GM18907 (cell line): Measurements from ENCODE around the gene CES4A.
A peak's percentile ranks its signal among the peaks of the same experiment; 100 is the strongest.
"Not testable (repeated sequence)": the region's sequence is repeated elsewhere in the genome, so short reads cannot be mapped to it uniquely, and the experiment has no call there.

Experiments
- ATAC-seq: cut with Tn5 transposase; IDR thresholded peaks from one replicate; pipeline ENCODE4 v1.9.1; 2021; ENCODE audit warnings: mild to moderate bottlenecking, moderate library complexity; ENCODE audit not compliant: unreplicated experiment

Gene CES4A

DNA sequence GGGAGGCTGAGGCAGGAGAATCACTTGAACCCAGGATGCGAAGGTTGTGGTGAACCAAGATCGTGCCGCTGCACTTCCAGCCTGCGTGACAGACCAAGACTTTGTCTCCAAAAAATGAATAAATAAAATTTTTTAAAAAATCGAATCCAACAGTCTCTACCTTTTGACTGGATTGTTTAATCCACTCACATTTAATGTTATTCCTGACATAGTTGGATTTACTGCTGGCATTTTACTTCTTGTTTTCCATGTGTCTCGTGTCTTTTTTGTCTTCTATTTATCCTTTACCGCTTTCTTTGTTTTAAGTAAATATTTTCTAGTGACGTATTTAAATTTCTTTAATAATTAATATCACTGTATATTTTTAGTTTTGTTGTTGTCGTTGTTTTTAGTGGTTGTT lies 5.4 kb upstream of the CES4A start:
- ATAC-seq = no peak

GRCh38 chr16:66984892-66985311 lies 3.5 kb upstream of the CES4A start:
- no peak for ATAC-seq

DNA sequence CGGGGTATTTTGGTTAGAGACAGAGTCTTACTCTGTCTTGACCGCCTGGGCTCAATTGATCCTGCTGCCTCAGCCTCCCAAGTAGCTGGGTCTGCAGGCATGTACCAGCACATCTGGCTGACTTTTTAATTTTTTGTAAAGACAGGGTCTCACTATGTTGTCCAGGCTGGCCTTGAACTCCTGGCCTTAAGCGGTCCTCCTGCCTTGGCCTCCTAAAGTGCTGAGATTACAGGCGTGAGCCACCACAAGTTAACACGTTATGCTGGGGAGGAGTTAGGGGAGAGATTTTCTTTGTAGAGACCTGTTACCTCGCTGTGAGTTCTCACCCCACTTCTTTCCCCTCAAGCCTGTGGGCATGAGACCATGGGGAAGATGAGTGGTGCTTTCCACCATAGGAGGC lies 1.8 kb upstream of the CES4A start:
- ATAC-seq = no peak

DNA sequence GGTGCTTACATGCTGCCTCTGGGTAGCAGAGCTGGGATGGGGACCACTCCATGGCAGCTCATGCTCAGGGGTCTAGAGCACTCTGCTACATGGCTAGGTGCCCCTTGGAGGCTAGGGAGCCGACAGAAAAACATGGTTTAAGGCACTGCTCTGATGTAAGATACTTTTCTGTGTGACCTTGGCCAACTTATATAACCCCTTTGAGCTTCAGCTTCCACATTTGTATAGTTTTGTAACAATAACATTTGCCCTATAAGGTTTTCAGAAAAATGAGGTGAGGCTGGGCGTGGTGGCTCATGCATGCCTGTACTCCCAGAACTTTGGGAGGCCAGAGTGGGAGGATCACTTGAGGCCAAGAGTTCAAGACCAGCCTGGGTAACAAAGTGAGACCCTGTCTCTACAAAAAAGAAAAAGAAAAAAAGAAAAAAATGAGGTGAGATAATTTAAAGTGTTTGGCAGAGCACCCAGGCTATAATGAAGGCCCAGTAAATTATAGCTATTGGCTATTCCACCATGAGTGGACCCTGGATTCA lies 3.2 kb downstream of the CES4A start:
- no peak for ATAC-seq

DNA sequence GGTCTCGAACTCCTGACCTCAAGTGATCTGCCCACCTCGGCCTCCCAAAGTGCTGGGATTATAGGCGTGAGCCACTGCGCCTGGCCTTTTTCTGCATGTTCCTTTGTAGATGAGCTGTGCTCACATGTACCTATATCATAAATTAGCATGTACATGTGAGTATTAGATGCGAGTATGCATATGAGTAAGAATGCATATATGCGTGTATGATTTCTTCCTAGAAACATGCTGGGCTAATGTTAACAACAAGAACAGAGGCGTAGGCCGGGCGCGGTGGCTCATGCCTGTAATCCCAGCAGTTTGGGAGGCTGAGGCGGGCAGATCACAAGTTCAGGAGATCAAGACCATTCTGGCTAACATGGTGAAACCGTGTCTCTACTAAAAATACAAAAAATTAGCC lies 5.2 kb downstream of the CES4A start:
- ATAC-seq = not testable (repeated sequence)

DNA sequence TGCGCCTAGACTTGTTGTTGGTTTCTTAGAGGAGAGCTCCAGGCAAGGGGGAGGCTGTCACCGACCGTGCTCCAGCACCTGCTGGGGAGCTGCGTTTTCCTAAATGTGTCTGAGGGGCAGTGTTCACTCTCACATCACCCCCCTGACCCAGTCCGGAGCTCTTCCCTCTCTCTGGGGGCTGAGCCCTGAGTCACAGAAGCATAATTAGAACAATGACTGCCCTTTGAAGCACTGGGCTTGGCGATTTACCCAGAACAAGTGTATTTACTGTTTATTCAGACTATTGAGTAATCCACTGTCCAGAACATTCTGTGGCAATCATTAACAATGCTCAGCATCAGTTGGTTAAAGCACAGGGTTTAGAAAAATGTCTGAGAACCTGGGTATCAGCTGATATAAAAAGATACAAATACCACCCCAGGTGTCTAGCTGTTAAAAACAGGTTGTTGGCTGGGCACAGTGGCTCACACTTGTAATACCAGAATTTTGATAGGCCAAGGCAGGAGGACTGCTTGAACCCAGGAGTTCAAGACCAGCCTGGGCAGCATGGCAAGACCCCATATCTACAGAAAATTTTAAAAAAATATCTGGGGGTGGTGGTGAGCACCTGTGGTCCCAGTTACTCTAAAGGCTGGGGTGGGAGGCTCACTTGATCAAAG lies 8.1 kb downstream of the CES4A start:
- no peak for ATAC-seq

- no peak for ATAC-seq
Measured at GRCh38 chr16:66996983-66997358, 8.6 kb downstream of the CES4A start.

DNA sequence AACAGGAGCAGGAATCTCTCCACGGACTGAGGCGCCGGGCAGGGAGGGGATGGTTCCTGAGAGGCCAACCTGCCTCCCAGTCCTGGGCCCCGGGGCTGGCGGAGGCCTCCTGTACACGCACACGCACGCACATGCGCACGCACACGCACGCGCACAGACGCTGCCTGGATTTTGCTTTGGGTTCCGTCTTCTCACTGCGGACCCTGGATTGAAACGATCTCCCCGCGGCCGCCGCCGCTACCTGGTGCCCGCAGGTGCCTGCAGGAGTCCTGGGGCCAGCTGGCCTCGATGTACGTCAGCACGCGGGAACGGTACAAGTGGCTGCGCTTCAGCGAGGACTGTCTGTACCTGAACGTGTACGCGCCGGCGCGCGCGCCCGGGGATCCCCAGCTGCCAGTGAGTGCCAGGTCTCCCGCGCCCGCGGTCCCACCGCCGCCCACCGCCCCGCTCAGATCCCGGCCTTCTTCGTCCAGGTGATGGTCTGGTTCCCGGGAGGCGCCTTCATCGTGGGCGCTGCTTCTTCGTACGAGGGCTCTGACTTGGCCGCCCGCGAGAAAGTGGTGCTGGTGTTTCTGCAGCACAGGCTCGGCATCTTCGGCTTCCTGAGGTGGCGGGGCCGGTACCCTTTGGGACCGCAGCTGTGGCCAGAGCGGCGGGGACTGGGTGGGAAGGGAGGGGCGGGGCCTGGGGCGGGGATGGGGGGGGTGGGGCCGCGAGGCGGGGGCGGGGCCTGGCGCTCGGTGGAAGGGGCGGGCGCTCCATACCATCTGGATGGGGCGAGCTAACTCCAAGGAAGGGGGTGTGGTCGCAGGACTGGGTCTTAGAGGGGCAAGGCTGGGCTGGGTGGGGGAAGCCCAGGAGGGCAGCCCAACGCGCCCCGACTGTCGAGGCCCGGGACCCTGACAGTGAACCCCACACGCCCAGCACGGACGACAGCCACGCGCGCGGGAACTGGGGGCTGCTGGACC lies 12.3 kb downstream of the CES4A start:
- no peak for ATAC-seq

DNA sequence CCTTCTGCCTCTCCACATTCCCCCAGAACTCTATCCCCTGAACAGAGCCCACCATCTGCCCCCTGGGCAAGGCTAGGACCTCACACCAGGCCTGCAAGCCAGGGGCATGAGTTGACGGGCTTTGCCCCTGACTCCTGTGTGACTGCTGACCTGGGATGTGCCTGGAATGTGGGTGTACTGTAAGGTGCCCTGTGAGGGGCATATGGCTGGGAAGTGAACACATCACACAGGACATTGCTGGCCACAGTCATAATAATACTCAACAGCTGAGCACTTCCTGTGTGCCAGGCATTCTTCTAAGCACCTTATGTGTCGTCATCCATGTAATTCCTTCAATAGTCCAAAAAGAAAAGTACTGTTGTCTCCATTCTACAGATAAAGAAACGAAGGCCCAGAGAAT lies 13.3 kb downstream of the CES4A start:
- ATAC-seq = no peak

DNA sequence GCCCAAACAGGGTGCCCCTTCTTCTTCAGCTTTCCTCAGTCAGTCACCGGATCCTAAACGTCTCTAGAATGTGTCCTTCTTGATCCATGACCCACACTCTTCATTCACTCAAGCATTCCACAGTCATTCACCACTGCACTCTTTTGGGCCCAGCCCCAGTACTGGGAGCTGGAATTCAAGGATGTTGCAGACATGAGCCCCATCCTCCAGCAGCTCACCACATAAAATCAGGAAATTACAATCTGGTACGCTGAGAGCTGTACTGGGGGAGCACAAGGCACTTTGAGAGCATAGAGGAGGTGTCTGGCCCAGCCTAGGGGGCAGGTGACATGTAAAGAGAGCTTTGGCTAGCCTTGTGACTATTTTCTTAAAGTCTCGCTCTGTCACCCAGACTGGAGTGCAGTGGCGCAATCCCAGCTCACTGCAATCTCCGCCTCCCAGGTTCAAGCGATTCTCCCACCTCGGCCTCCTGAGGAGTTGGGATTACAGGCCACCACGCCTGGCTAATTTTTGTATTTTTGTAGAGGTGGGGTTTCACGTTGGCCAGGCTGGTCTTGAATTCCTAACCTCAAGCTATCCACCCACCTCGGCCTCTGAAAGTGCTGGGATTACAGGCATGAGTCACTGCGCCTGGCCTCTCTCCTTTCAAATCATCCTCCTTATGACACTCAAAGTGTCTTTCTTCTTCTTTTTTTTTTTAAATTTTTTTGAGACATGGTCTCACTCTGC lies 18.7 kb downstream of the CES4A start:
- no peak for ATAC-seq

GRCh38 chr16:67009158-67009557 lies 20.8 kb downstream of the CES4A start:
- no peak for ATAC-seq

- no peak for ATAC-seq
Measured at GRCh38 chr16:67011274-67011673, 22.9 kb downstream of the CES4A start.

GRCh38 chr16:67013233-67013822 lies 24.9 kb downstream of the CES4A start:
- ATAC-seq = no peak

- ATAC-seq = peak; percentile 50
Measured at GRCh38 chr16:67013823-67014633, 25.6 kb downstream of the CES4A start.

DNA sequence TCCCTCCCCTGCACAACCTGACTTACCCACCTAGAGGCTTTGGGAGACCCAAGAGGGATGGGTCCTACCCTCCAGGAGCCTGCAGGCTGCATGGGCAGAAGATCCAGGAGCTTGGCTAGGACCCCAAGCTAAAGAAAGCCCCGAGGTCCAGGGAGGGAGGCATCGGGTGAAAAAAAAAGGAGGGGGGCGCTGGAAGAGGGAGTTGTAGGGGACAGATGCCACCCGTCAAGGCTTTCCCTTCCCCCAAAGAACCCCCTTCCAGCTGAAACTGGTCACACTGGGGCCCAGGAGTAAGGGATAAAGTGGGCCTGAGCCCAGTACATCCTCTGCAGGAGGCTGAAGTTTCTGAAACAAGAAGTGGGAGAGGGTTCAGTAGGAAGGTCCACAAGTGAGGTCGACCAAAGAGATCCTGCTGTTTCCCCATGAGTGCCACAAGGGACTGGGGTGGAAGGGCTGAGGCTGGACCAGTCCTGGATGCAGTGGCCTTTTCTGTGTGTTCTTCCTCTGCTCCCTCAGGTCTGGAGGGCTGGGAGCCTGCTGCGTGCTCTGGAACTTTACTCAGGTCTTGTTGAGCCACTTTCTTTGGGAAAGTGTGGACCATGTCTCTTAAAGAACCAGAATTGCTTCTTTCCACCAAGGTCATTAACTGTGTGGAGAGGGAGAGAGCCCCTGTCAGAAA lies 26.4 kb downstream of the CES4A start:
- no peak for ATAC-seq

DNA sequence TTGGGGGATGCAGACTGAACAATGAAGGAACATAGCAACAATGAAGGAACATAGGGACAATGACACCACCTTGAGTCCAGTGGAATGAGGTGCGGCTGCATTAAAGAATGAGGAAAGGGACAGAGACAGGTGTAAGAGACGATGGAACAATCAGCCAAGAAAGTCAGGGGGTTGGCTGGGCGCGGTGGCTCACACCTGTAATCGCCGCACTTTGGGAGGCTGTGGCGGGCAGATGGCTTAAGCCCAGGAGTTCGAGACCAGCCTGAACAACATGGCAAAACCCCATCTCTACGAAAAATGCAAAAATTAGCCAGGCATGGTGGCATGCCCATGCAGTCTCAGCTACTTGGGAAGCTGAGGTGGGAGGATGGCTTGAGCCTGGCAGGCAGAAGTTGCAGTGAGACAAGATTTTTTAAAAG lies 26.9 kb downstream of the CES4A start:
- no peak for ATAC-seq

DNA sequence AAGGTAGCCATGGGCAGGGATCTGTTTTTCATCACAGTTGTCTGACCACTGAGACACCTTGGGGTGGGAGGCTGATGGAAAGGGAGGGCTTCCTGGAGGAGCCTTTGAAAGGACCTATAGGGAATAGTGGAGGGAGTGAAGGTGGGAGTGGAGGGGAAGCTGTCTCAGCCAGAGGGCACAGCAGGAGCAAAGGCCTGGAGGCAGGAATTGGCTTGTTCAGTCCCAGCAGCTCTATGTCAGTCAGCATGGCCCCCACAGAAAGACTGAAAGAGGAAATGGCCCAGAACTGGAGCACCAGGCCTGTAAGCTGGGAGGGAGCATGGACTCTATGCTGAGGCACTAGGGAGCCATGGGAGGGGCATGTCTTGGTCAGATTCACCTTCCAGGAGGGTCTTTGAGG lies 27.8 kb downstream of the CES4A start:
- ATAC-seq = no peak

DNA sequence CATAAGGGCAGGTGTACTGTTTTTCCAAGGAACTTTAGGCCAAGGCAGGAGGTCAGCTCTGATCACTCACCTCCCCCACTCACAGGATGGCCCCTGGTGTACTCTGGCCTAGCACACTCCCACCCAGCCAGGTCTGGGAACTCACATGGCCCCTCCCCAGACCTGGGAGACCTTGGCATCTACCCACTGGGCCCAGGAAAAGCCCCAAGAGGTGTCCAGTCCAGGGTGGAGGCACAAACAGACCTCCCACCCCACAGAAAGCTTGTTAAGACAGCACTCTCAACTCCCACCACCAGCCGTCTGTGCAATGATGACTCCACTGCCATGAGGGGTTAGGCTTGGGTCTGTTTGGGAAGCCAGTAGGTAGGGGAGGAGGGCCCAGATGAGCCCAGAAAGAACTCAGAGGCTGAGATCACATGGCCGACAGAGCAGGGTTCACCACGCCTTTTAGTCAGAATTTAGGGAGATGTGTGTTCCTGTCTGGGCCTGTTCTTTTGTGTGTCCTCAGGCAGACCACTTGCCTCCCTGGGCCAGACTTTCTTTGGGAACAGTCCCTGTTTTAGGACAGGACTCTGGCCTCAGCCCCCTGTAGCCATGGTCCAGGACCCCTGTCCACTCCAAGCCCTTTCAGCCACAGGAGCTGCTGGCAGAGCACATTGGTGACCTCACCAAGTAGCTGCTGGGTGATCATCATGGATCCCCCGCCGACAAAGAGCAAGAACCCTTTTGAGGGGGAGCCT lies 28.5 kb downstream of the CES4A start:
- no peak for ATAC-seq

GRCh38 chr16:67017421-67017750 lies 29.0 kb downstream of the CES4A start:
- ATAC-seq = no peak
